Glomerular visceral epithelial cell (primary cell): ENCODE data around the gene IDUA.
A peak's percentile ranks its signal among the peaks of the same experiment; 100 is the strongest.
"Not testable (repeated sequence)": the region's sequence is repeated elsewhere in the genome, so short reads cannot be mapped to it uniquely, and the experiment has no call there.

ENCODE experiments used
- DNase-seq: peaks from one replicate; pipeline ENCODE4 v3.0.0-alpha.2; 2016; ENCODE audit errors: extremely low spot score

Gene IDUA

GRCh38 chr4:967113-968104, 19.4 kb upstream of the IDUA start:
- no peak for DNase-seq

- no peak for DNase-seq
Measured at GRCh38 chr4:968221-968620, 18.6 kb upstream of the IDUA start.

- no peak for DNase-seq
Measured at GRCh38 chr4:968621-969394, 18.0 kb upstream of the IDUA start.

- no peak for DNase-seq
Measured at GRCh38 chr4:970046-970745, 16.6 kb upstream of the IDUA start.

- DNase-seq = no peak
Measured at GRCh38 chr4:970854-971520, 15.9 kb upstream of the IDUA start.

- DNase-seq = no peak
Measured at GRCh38 chr4:971666-972500, 15.0 kb upstream of the IDUA start.

GRCh38 chr4:972651-973424, 14.0 kb upstream of the IDUA start:
- DNase-seq = peak; percentile 31

GRCh38 chr4:973431-974397, 13.1 kb upstream of the IDUA start, which contains the start of gene DGKQ:
Gene DGKQ, minus strand, starts transcription at chr4:973569. Its CDS starts 87 bp downstream, at chr4:973482.
- peak; percentile 91 for DNase-seq

- no peak for DNase-seq
Measured at GRCh38 chr4:974668-975067, 12.2 kb upstream of the IDUA start.

GRCh38 chr4:976016-976415, 10.8 kb upstream of the IDUA start:
- DNase-seq = not testable (repeated sequence)

- DNase-seq = peak; percentile 20
Measured at GRCh38 chr4:978957-979701, 7.7 kb upstream of the IDUA start.

- DNase-seq = no peak
Measured at GRCh38 chr4:982291-982690, 4.6 kb upstream of the IDUA start.

GRCh38 chr4:982814-983213, 4.0 kb upstream of the IDUA start:
- no peak for DNase-seq

- no peak for DNase-seq
Measured at GRCh38 chr4:984336-985054, 2.3 kb upstream of the IDUA start.

GRCh38 chr4:985123-985830, 1.6 kb upstream of the IDUA start:
- DNase-seq = peak; percentile 18

- no peak for DNase-seq
Measured at GRCh38 chr4:986428-986878, 391 bp upstream of the IDUA start.
